Measurements from ENCODE around the gene ALDH3B2. TPM values are rescaled to one million over a fixed set of nuclear protein-coding genes. Genes with fewer than 3 reads are reported as not detected.
"Not testable (repeated sequence)": the region's sequence is repeated elsewhere in the genome, so short reads cannot be mapped to it uniquely, and the experiment has no call there.

Gene ALDH3B2
- total RNA-seq, 4 donors from 2014 or later, result not detected

- no peak overlapping the region for H3K27ac ChIP-seq
- no peak for DNase-seq
- H3K4me3 ChIP-seq, result no peak overlapping the region
- H3K4me1 ChIP-seq, result peaks cover 0 to 13% (median 0%) of the 10 kb centered on the region in 4 donors
- H3K9me3 ChIP-seq, result no peaks in the 10 kb centered on the region
- no peaks in the 10 kb centered on the region for H3K27me3 ChIP-seq
- H3K36me3 ChIP-seq, result no peaks in the 10 kb centered on the region
- TF ChIP-seq POLR2A (IDR thresholded peaks at IDR 0.05) (no peak), CTCF (IDR thresholded peaks at IDR 0.05) (no peak)
Observed at GRCh38 chr11:67638535-67639437, 35.6 kb downstream of the ALDH3B2 start.

- not testable (repeated sequence) for H3K4me3 ChIP-seq, H3K36me3 ChIP-seq, H3K27me3 ChIP-seq, H3K9me3 ChIP-seq, DNase-seq, H3K27ac ChIP-seq
- H3K4me1 ChIP-seq, result peaks cover 0 to 22% (median 0%) of the 10 kb centered on the region in 4 donors
Observed at GRCh38 chr11:67637441-67637840, 37.0 kb downstream of the ALDH3B2 start.

GRCh38 chr11:67636962-67637361 is 37.5 kb downstream of the ALDH3B2 start:
- Histone ChIP-seq H3K36me3 (no peaks in the 10 kb centered on the region), H3K9me3 (no peaks in the 10 kb centered on the region), H3K27me3 (no peaks in the 10 kb centered on the region), H3K4me1 (peaks cover 0 to 27% (median 0%) of the 10 kb centered on the region in 4 donors), H3K27ac (no peak overlapping the region), H3K4me3 (no peak overlapping the region)
- no peak for DNase-seq
- TF ChIP-seq POLR2A (IDR thresholded peaks at IDR 0.05) (no peak), CTCF (IDR thresholded peaks at IDR 0.05) (no peak)

GRCh38 chr11:67635231-67635521 is 39.2 kb downstream of the ALDH3B2 start:
- no peaks in the 10 kb centered on the region for H3K27me3 ChIP-seq
- DNase-seq, result no peak
- peak overlapping the region in 3 of 4 donors; percentile 41 to 100 (median 100) for H3K27ac ChIP-seq

GRCh38 chr11:67634366-67635230 is 39.8 kb downstream of the ALDH3B2 start:
- Histone ChIP-seq H3K27me3 (no peaks in the 10 kb centered on the region), H3K36me3 (no peaks in the 10 kb centered on the region), H3K9me3 (no peaks in the 10 kb centered on the region), H3K27ac (peak overlapping the region in 3 of 4 donors; percentile 90 to 100 (median 100)), H3K4me3 (peak overlapping the region in 1 of 4 donors; percentile 22), H3K4me1 (peaks cover 5 to 40% (median 9%) of the 10 kb centered on the region in 4 donors)
- TF ChIP-seq CTCF (IDR thresholded peaks at IDR 0.05) (no peak), POLR2A (IDR thresholded peaks at IDR 0.05) (peak; percentile 21 to 43)
- DNase-seq, result peak in 2 of 3 donors; percentile 84 to 93

More at GRCh38 chr11:67635231-67635521, 39.2 kb downstream of the ALDH3B2 start:
- no peaks in the 10 kb centered on the region for H3K9me3 ChIP-seq
- no peak overlapping the region for H3K4me3 ChIP-seq
- H3K4me1 ChIP-seq, result peaks cover 5 to 40% (median 9%) of the 10 kb centered on the region in 4 donors
- TF ChIP-seq CTCF (IDR thresholded peaks at IDR 0.05), result no peak
- TF ChIP-seq POLR2A (IDR thresholded peaks at IDR 0.05), result no peak
- no peaks in the 10 kb centered on the region for H3K36me3 ChIP-seq

Measured in Peyer's patch (tissue), 4 donors.